Naive thymus-derived CD4-positive, alpha-beta T cell (primary cell): ENCODE results near the gene MRPL27. TPM values are rescaled to one million over a fixed set of nuclear protein-coding genes. Genes with fewer than 3 reads are reported as not detected.

Experiments used
- ATAC-seq: fragments of 150-1000 bp; cut with Tn5 transposase; 2 replicates; pipeline ENCODE4 v1.10.0; 2021; ENCODE audit warnings: mild to moderate bottlenecking, moderate library complexity
- CTCF ChIA-PET: fragments of 350-600 bp; sonication (Branson Sonifier 250); formaldehyde crosslinking; loops from one replicate; lab custom pipeline; 2021; ENCODE audit warnings: antibody characterized with exemption; lab: Charles Lee
- POLR2A ChIA-PET: fragments of 350-600 bp; sonication (Branson Sonifier 250); formaldehyde crosslinking; loops from one replicate; lab custom pipeline; 2021; ENCODE audit warnings: antibody characterized with exemption, inconsistent platforms; lab: Charles Lee
- DNase-seq, 9 donors: peaks; one replicate each; pipeline versions ENCODE4 v3.0.0 to v3.0.0-alpha.2; 2020 to 2022; ENCODE audit warnings: mixed read lengths in 1 of 9
- H3K27ac ChIP-seq: one replicate; pipeline ENCODE4 v1.7.0; 2013; ENCODE audit warnings: mild to moderate bottlenecking, low read depth, low read length, moderate library complexity
- H3K27me3 ChIP-seq, 2 donors: one replicate each; pipeline ENCODE4 v1.7.0; 2013; ENCODE audit warnings: low read length in 2 of 2, mild to moderate bottlenecking in 2 of 2, moderate library complexity in 2 of 2; ENCODE audit not compliant: control insufficient read depth in 2 of 2, insufficient read depth in 2 of 2
- H3K36me3 ChIP-seq, 3 experiments: 1 replicate in 2 of 3; 2 replicates in 1 of 3; pipeline ENCODE4 v1.7.0; 2013; ENCODE audit warnings: low read length in 3 of 3, mild to moderate bottlenecking in 3 of 3, moderate library complexity in 1 of 3; ENCODE audit not compliant: insufficient read depth in 3 of 3, control insufficient read depth in 2 of 3
- H3K4me1 ChIP-seq, 2 donors: one replicate each; pipeline ENCODE4 v1.7.0; 2013; ENCODE audit warnings: low read length in 2 of 2, mild to moderate bottlenecking in 2 of 2, moderate library complexity in 1 of 2; ENCODE audit not compliant: control insufficient read depth in 2 of 2, insufficient read depth in 2 of 2
- H3K4me3 ChIP-seq: 2 replicates; pipeline ENCODE4 v1.7.0; 2013; ENCODE audit warnings: mild to moderate bottlenecking, low read length
- H3K9me3 ChIP-seq, 3 experiments: 1 replicate in 2 of 3; 2 replicates in 1 of 3; pipeline ENCODE4 v1.7.0; 2013; ENCODE audit warnings: low read length in 3 of 3; ENCODE audit not compliant: control insufficient read depth in 2 of 3
- H3K27ac Mint-ChIP-seq, 9 donors: one replicate each; pipeline ENCODE4 v1.8.0; 2020 to 2022; ENCODE audit warnings: mixed read lengths in 9 of 9, mild to moderate bottlenecking in 8 of 9, moderate library complexity in 5 of 9, inconsistent platforms in 2 of 9
- H3K27me3 Mint-ChIP-seq, 5 donors: one replicate each; pipeline ENCODE4 v1.8.0; 2021 to 2022; ENCODE audit warnings: mixed read lengths in 5 of 5, mild to moderate bottlenecking in 1 of 5
- H3K36me3 Mint-ChIP-seq, 5 donors: one replicate each; pipeline ENCODE4 v1.8.0; 2020 to 2022; ENCODE audit warnings: mixed read lengths in 5 of 5, mild to moderate bottlenecking in 3 of 5, inconsistent platforms in 1 of 5
- H3K4me1 Mint-ChIP-seq, 7 donors: one replicate each; pipeline ENCODE4 v1.8.0; 2020 to 2022; ENCODE audit warnings: mixed read lengths in 7 of 7, mild to moderate bottlenecking in 3 of 7, inconsistent platforms in 1 of 7
- H3K4me3 Mint-ChIP-seq, 10 donors: one replicate each; pipeline ENCODE4 v1.8.0; 2020 to 2022; ENCODE audit warnings: mild to moderate bottlenecking in 10 of 10, mixed read lengths in 10 of 10, moderate library complexity in 6 of 10, inconsistent platforms in 2 of 10
- H3K9me3 Mint-ChIP-seq, 11 donors: one replicate each; pipeline ENCODE4 v1.8.0; 2020 to 2022; ENCODE audit warnings: mixed read lengths in 11 of 11, mild to moderate bottlenecking in 4 of 11, inconsistent platforms in 1 of 11, moderate library complexity in 1 of 11
- intact Hi-C, 2 donors: fragments of 100-400 bp; cut with micrococcal nuclease; formaldehyde crosslinking; loops; one replicate each; pipeline ENCODE4 v1.15.1; 2023
- polyA plus RNA-seq, 2 donors: library from polyadenylated mRNA; unstranded; fragments of 300-500 nt; fragmentation: Illumina TruSeq; gene quantifications; one replicate each; pipeline ENCODE4 v1.2.3, GENCODE V29; 2021
- total RNA-seq, 6 experiments: library from RNA in 5 of 6; stranded (reverse) in 5 of 6; gene quantifications; 1 replicate in 5 of 6; 2 replicates in 1 of 6; pipeline ENCODE4 v1.2.3 and lab custom pipeline; 2021 to 2026

Gene MRPL27
- total and polyA plus RNA-seq, 7 experiments from 2014 or later = 29.5 to 64.7 (median 34.4) TPM

DNA sequence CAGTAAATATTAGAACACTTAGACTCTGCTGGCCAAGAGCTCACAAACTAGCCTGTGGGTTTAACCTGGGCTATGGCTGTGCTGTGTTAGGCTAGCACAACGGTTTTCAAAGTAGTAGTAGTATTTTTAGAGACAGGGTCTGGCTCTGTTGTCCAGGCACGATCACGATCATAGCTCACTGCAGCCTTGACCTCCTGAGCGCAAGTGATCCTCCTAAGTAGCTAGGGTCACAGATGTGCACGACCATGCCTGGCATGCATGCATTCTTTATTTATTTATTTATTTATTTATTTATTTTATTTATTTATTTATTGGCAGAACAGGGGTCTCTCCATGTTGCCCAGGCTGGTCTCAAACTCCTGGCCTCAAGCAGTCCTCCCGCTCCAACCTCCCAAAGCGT, 10.3 kb downstream of the MRPL27 start:
- Histone ChIP-seq H3K4me1 (peaks cover 0 to 6% of the 10 kb centered on the region in 2 donors), H3K27me3 (no peaks in the 10 kb centered on the region), H3K36me3 (peaks cover 3 to 70% (median 4%) of the 10 kb centered on the region in 3 experiments), H3K9me3 (no peaks in the 10 kb centered on the region), H3K4me3 (no peak overlapping the region), H3K27ac (peak overlapping the region; percentile 12)
- Mint-ChIP-seq H3K27me3 (no peaks in the 10 kb centered on the region), H3K27ac (peak overlapping the region in 5 of 9 donors; percentile 22 to 93 (median 42)), H3K4me1 (peaks cover 7 to 15% (median 9%) of the 10 kb centered on the region in 7 donors), H3K4me3 (peak overlapping the region in 1 of 10 donors; percentile 63), H3K36me3 (peaks cover 0 to 18% (median 5%) of the 10 kb centered on the region in 5 donors), H3K9me3 (no peaks in the 10 kb centered on the region)
- ATAC-seq (no peak), DNase-seq (no peak)
- ChIA-PET POLR2A (interaction anchor here (0.8 to 2.4 kb wide), 7 partner anchors 10 to 117 kb away, joined by 4 to 16 read pairs (median 7); partner anchors contain the start of genes EME1, LRRC59, MRPL27 and XYLT2), CTCF (interaction anchor here (0.7 to 3.6 kb wide), 15 partner anchors 8 to 167 kb away, joined by 3 to 44 read pairs (median 6); partner anchors contain the start of genes EME1, LRRC59, MRPL27 and XYLT2)
- intact Hi-C loops = loop anchor here (1.0 to 5.0 kb wide), 5 partner anchors 10 to 139 kb away; partner anchors contain the start of genes LRRC59 (in 2 of the 2) and RSAD1 (in 1 of the 2)

DNA sequence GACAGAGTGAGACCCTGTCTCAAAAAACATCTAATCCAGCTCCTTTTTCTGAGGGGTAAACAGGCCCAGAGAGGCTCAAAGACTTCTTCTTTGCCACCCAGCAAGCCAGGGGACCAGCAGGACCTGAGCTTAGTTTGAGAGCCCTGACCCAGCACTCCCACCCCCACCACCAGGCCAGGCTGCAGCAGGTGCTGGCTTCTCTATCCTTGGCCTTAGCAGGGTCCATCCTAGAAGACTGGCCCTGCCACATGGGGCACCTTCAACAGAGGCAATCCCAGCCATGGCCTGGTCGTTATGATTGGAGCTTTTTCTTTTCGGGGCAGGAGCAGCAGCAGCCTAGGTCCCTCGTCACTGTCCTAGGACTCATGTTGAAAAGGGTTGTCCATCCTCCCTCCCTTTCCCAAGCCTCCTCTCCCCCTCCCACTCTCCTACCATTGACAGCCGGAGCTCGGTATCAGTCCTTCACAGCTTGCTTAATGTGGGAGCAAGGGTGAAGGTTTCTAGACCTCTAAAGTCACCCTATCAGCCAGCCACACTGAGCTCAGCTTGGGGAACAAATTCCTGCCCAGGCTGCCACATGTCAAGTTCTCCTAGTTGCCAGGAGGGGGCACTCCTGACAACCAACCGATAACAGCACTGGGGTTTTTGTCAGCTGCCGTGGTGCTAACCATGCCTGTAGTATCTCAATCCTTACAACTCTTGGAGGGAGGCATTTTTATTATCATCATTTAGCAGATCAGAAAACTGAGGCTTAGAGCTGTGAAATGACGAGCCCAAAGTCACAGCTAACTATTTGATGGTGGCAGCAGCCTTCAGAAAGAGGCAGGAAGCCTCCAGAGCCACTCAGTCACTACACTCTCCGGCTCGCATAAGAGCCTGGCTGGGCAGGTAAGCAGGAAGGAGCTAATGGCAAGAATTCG, 11.2 kb downstream of the MRPL27 start:
- DNase-seq = peak in 8 of 9 donors; percentile 44 to 70 (median 61)
- Mint-ChIP-seq H3K4me1 (peaks cover 7 to 15% (median 9%) of the 10 kb centered on the region in 7 donors), H3K36me3 (peaks cover 0 to 14% (median 3%) of the 10 kb centered on the region in 5 donors), H3K4me3 (peak overlapping the region; percentile 19 to 76 (median 44)), H3K27ac (peak overlapping the region; percentile 6 to 93 (median 42)), H3K9me3 (no peaks in the 10 kb centered on the region), H3K27me3 (no peaks in the 10 kb centered on the region)
- H3K36me3 ChIP-seq = peaks cover 0 to 70% (median 0%) of the 10 kb centered on the region in 3 experiments
- POLR2A ChIA-PET = interaction anchor here (0.5 to 2.4 kb wide), 10 partner anchors 10 to 378 kb away, joined by 3 to 16 read pairs (median 5); partner anchors contain the start of genes EME1, LRRC59, MRPL27 and XYLT2
- H3K4me3 ChIP-seq = no peak overlapping the region
- peak overlapping the region; percentile 12 for H3K27ac ChIP-seq
- CTCF ChIA-PET = interaction anchor here (0.7 to 3.6 kb wide), 16 partner anchors 9 to 166 kb away, joined by 3 to 44 read pairs (median 6); partner anchors contain the start of genes EME1, LRRC59, MRPL27 and XYLT2
- no peaks in the 10 kb centered on the region for H3K27me3 ChIP-seq
- intact Hi-C loops = loop anchor here (1.0 to 5.0 kb wide), 5 partner anchors 10 to 139 kb away; partner anchors contain the start of genes LRRC59 (in 2 of the 2) and RSAD1 (in 1 of the 2)
- H3K9me3 ChIP-seq = no peaks in the 10 kb centered on the region
- H3K4me1 ChIP-seq = peaks cover 0 to 6% of the 10 kb centered on the region in 2 donors
- peak; percentile 94 for ATAC-seq

DNA sequence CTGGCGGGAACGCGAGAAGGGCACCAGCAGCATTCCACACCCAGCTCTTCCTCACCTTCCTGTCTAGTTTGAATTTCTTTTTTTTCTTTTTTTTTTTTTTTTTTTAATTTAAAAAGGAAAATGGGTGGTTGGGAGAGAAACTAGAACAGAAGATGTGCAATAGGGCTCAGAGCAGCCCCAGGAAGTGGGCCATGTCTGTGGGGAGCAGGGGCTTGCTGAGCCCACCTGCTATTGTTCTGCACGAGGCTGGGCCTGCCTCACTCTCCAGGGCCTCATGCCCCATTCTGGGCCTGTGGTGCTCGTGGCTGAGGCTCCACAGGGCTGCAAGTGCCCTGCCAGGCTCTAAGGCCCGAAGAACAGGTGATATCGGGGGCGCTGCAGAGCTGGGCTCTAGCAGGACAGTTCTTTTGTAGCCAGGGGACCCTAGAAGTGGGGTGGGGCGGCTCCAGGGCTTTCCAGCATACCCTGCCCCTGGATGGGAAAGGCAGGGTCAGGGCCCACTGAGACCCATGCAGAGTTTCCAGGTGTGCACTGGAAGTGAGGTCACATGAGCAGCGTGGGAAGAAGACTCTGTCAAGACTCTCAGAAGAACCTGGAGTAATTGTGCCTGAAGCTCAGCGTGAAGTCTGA, 12.4 kb downstream of the MRPL27 start:
- intact Hi-C loops = loop anchor here (5.0 kb wide), 1 partner anchor 37 kb away; the partner anchor contains the start of gene LRRC59 (in 2 of the 2)
- Mint-ChIP-seq H3K4me3 (no peak overlapping the region), H3K27ac (no peak overlapping the region), H3K4me1 (peaks cover 7 to 15% (median 9%) of the 10 kb centered on the region in 7 donors), H3K9me3 (no peaks in the 10 kb centered on the region), H3K36me3 (peaks cover 0 to 9% (median 4%) of the 10 kb centered on the region in 5 donors), H3K27me3 (no peaks in the 10 kb centered on the region)
- Histone ChIP-seq H3K27ac (no peak overlapping the region), H3K27me3 (no peaks in the 10 kb centered on the region), H3K9me3 (no peaks in the 10 kb centered on the region), H3K4me1 (peaks cover 0 to 6% of the 10 kb centered on the region in 2 donors), H3K4me3 (no peak overlapping the region), H3K36me3 (peaks cover 0 to 70% (median 3%) of the 10 kb centered on the region in 3 experiments)
- POLR2A ChIA-PET = interaction anchor here (0.7 to 2.4 kb wide), 3 partner anchors 13 to 36 kb away, joined by 3 to 16 read pairs (median 5); partner anchors contain the start of genes EME1, LRRC59 and MRPL27
- DNase-seq = no peak
- no peak for ATAC-seq
- CTCF ChIA-PET = interaction anchor here (1.1 to 3.6 kb wide), 7 partner anchors 8 to 119 kb away, joined by 3 to 44 read pairs (median 4); partner anchors contain the start of genes EME1, LRRC59 and MRPL27

DNA sequence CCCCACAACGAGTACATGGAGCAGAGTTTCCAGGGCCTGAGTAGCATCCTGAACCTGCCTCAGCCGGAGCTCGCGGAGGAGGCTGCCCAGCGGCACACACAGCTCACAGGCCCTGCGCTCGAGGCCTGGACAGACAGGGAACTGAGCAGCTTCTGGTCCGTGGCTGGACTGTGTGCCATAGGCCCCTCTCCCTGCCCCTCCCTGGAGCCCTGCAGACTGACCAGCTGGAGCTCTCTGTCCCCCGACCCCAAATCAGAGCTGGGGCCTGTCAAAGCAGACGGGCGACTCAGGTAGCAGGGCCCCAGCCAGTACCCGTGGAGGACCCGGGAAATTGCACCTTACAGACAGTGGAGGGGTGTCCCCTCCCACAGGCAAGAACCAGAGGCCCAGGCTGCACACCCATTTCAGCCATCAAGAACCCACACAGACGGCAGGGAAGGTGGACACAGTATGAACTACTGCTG, 13.0 kb downstream of the MRPL27 start:
- Mint-ChIP-seq H3K27ac (no peak overlapping the region), H3K9me3 (peaks cover 0 to 2% (median 0%) of the 10 kb centered on the region in 11 donors), H3K4me1 (peaks cover 7 to 15% (median 9%) of the 10 kb centered on the region in 7 donors), H3K4me3 (no peak overlapping the region), H3K27me3 (no peaks in the 10 kb centered on the region), H3K36me3 (peaks cover 0 to 7% (median 0%) of the 10 kb centered on the region in 5 donors)
- Histone ChIP-seq H3K27ac (no peak overlapping the region), H3K36me3 (peaks cover 0 to 70% (median 6%) of the 10 kb centered on the region in 3 experiments), H3K4me3 (no peak overlapping the region), H3K9me3 (no peaks in the 10 kb centered on the region), H3K27me3 (no peaks in the 10 kb centered on the region), H3K4me1 (peaks cover 0 to 6% of the 10 kb centered on the region in 2 donors)
- CTCF ChIA-PET = interaction anchor here (1.1 to 3.1 kb wide), 5 partner anchors 9 to 119 kb away, joined by 3 to 12 read pairs (median 3); partner anchors contain the start of genes EME1 and MRPL27
- ATAC-seq (no peak), DNase-seq (no peak)
- intact Hi-C loops = loop anchor here (5.0 kb wide), 1 partner anchor 37 kb away; the partner anchor contains the start of gene LRRC59 (in 2 of the 2)
- POLR2A ChIA-PET = no interaction called here

DNA sequence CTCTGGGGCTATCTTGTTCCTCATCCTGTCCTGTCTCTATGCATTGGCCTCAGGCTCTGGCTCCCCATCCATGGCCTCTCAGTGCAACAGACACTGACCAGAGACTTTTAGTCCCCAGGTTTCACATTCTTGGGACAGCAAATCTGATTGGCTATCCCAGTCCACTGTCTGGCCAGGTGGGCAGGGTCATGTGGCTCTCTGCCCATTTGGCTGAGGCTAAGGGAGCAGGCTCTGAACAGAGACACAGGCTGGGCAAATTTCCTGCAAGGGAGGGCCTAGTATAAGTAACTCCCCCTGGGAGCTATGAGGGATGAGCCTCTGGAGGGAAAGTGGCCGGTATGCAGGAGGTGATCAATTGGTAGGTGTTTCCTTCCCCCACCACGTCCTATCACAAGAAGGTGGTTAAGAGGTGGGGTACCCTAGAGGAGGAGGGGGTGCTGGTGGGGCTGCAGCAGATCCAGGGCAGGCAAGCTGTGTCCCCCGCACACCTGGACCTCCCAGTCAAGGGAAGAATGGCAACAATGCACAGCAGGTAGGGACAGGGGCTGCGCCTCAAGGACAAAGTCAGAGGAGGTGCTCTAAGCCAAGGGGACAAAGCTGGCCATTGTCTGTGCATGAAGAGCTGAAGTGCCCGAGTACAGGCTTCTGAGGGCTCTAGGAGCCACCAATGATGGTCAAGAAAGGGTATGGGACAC, 13.8 kb downstream of the MRPL27 start:
- H3K27ac Mint-ChIP-seq = peak overlapping the region in 3 of 9 donors; percentile 45 to 64 (median 56)
- H3K27me3 Mint-ChIP-seq = no peaks in the 10 kb centered on the region
- Histone ChIP-seq H3K27ac (no peak overlapping the region), H3K4me1 (peaks cover 0 to 6% of the 10 kb centered on the region in 2 donors), H3K36me3 (peaks cover 0 to 70% (median 6%) of the 10 kb centered on the region in 3 experiments), H3K9me3 (no peaks in the 10 kb centered on the region), H3K4me3 (no peak overlapping the region), H3K27me3 (no peaks in the 10 kb centered on the region)
- no peak for ATAC-seq
- no peak overlapping the region for H3K4me3 Mint-ChIP-seq
- POLR2A ChIA-PET = interaction anchor here (1.2 kb wide), 1 partner anchor 12 kb away, joined by 3 read pairs; no protein-coding TSS in a partner anchor
- CTCF ChIA-PET = interaction anchor here (0.6 to 1.6 kb wide), 6 partner anchors 10 to 121 kb away, joined by 3 to 11 read pairs (median 4); partner anchors contain the start of gene LRRC59
- H3K9me3 Mint-ChIP-seq = peaks cover 0 to 2% (median 0%) of the 10 kb centered on the region in 11 donors
- intact Hi-C loops = no loop called here
- H3K4me1 Mint-ChIP-seq = peaks cover 7 to 15% (median 10%) of the 10 kb centered on the region in 7 donors
- DNase-seq = no peak
- peaks cover 0 to 8% (median 0%) of the 10 kb centered on the region in 5 donors for H3K36me3 Mint-ChIP-seq
